GM19239 (cell line): Measurements from ENCODE around the gene NRAS.

ENCODE experiments used
- DNase-seq: peaks from one replicate; pipeline ENCODE4 v3.0.0; 2011; ENCODE audit warnings: low spot score; ENCODE audit not compliant: insufficient read length
- FAIRE-seq: peaks from 2 replicates; lab custom pipeline; 2011; peaks lifted over from hg19 to GRCh38; lab: Jason Lieb, UNC

NRAS gene

GRCh38 chr1:114729782-114730181, 13.2 kb upstream of the NRAS start:
- no peak for DNase-seq
- FAIRE-seq, result no peak

- DNase-seq, result no peak
- FAIRE-seq, result no peak
Observed at GRCh38 chr1:114728553-114728952, 12.0 kb upstream of the NRAS start.

GRCh38 chr1:114725230-114725629, 8.7 kb upstream of the NRAS start:
- FAIRE-seq, result no peak
- no peak for DNase-seq

GRCh38 chr1:114723915-114724314, 7.3 kb upstream of the NRAS start:
- DNase-seq, result no peak
- FAIRE-seq, result no peak

- FAIRE-seq (no peak), DNase-seq (no peak)
Observed at GRCh38 chr1:114723457-114723856, 6.9 kb upstream of the NRAS start.

- no peak for DNase-seq
- no peak for FAIRE-seq
Observed at GRCh38 chr1:114720492-114720891, 3.9 kb upstream of the NRAS start.

GRCh38 chr1:114719424-114719787, 2.8 kb upstream of the NRAS start:
- FAIRE-seq, result no peak
- DNase-seq, result no peak

- DNase-seq, result no peak
- FAIRE-seq, result no peak
Observed at GRCh38 chr1:114718661-114719423, 2.3 kb upstream of the NRAS start.

- DNase-seq (no peak), FAIRE-seq (no peak)
Observed at GRCh38 chr1:114715952-114716303, 643 bp downstream of the NRAS start.

- DNase-seq (no peak), FAIRE-seq (no peak)
Observed at GRCh38 chr1:114712977-114713376, 3.6 kb downstream of the NRAS start.

GRCh38 chr1:114710360-114710759, 6.2 kb downstream of the NRAS start:
- no peak for DNase-seq
- FAIRE-seq, result no peak

GRCh38 chr1:114707604-114708003, 9.0 kb downstream of the NRAS start:
- no peak for FAIRE-seq
- no peak for DNase-seq

GRCh38 chr1:114703242-114703641, 13.3 kb downstream of the NRAS start:
- FAIRE-seq (peak; percentile 8), DNase-seq (no peak)

GRCh38 chr1:114702737-114703136, 13.8 kb downstream of the NRAS start:
- no peak for DNase-seq
- no peak for FAIRE-seq

GRCh38 chr1:114701931-114702330, 14.6 kb downstream of the NRAS start:
- no peak for DNase-seq
- no peak for FAIRE-seq

GRCh38 chr1:114700036-114700600, 16.5 kb downstream of the NRAS start:
- FAIRE-seq, result no peak
- DNase-seq, result no peak

GRCh38 chr1:114696810-114697209, 19.8 kb downstream of the NRAS start:
- DNase-seq (no peak), FAIRE-seq (no peak)

- FAIRE-seq (no peak), DNase-seq (no peak)
Observed at GRCh38 chr1:114695430-114696058, 21.0 kb downstream of the NRAS start, which contains the start of gene AMPD1. AMPD1 (minus strand) TSS chr1:114695546; CDS start chr1:114695471, 75 bp downstream.

GRCh38 chr1:114694540-114695310, 21.8 kb downstream of the NRAS start:
- no peak for DNase-seq
- FAIRE-seq, result no peak

- FAIRE-seq, result no peak
Observed at GRCh38 chr1:114692947-114693346, 23.6 kb downstream of the NRAS start.

GRCh38 chr1:114691061-114691460, 25.5 kb downstream of the NRAS start:
- FAIRE-seq (no peak), DNase-seq (no peak)

More at GRCh38 chr1:114692947-114693346, 23.6 kb downstream of the NRAS start:
- no peak for DNase-seq
